ENCODE measurements around the gene CDK10.

The CDK10 gene

GRCh38 chr16:89707695-89708094 is 21.2 kb downstream of the CDK10 start:
- H4K20me1 ChIP-seq (ENCODE audit: insufficient read depth, low read length) = no peaks in the 10 kb centered on the region
- no peak overlapping the region for H3K4me2 ChIP-seq (ENCODE audit: insufficient read depth, low read length)
- no peaks in the 10 kb centered on the region for H3K36me3 ChIP-seq (ENCODE audit: insufficient read depth, low read length)
- DNase-seq = no peak
- ATAC-seq (ENCODE audit: insufficient read depth, low read depth) = no peak
- TF ChIP-seq CTCF (IDR thresholded peaks at IDR 0.05; ENCODE audit: borderline replicate concordance, extremely low read depth, low read length, poor library complexity, severe bottlenecking) (no peak), EZH2 (IDR thresholded peaks at IDR 0.05; ENCODE audit: borderline replicate concordance, low read depth, low read length, severe bottlenecking) (no peak)
- peaks cover 22% of the 10 kb centered on the region for H3K4me1 ChIP-seq (ENCODE audit: insufficient read depth, low read length)
- no peak overlapping the region for H2AFZ ChIP-seq (ENCODE audit: low read depth, low read length)
- no peak overlapping the region for H3K9ac ChIP-seq (ENCODE audit: low read depth, low read length)
- H3K27ac ChIP-seq (ENCODE audit: low read length) = no peak overlapping the region
- H3K27me3 ChIP-seq (ENCODE audit: insufficient read depth, low read length, poor library complexity) = no peaks in the 10 kb centered on the region
- H3K79me2 ChIP-seq (ENCODE audit: insufficient read depth, low read length) = no peaks in the 10 kb centered on the region
- H3K9me3 ChIP-seq (ENCODE audit: insufficient read depth, low read length, severe bottlenecking) = no peaks in the 10 kb centered on the region
- H3K4me3 ChIP-seq (ENCODE audit: low read depth in 1 of 2, low read length in 2 of 2) = no peak overlapping the region

- H3K79me2 ChIP-seq (ENCODE audit: insufficient read depth, low read length) = no peaks in the 10 kb centered on the region
- no peaks in the 10 kb centered on the region for H3K9me3 ChIP-seq (ENCODE audit: insufficient read depth, low read length, severe bottlenecking)
- H3K4me3 ChIP-seq (ENCODE audit: low read depth in 1 of 2, low read length in 2 of 2) = no peak overlapping the region
- H3K4me2 ChIP-seq (ENCODE audit: insufficient read depth, low read length) = no peak overlapping the region
- no peaks in the 10 kb centered on the region for H3K27me3 ChIP-seq (ENCODE audit: insufficient read depth, low read length, poor library complexity)
- no peak overlapping the region for H3K9ac ChIP-seq (ENCODE audit: low read depth, low read length)
- no peak for DNase-seq
- no peak overlapping the region for H2AFZ ChIP-seq (ENCODE audit: low read depth, low read length)
- no peaks in the 10 kb centered on the region for H4K20me1 ChIP-seq (ENCODE audit: insufficient read depth, low read length)
- no peaks in the 10 kb centered on the region for H3K36me3 ChIP-seq (ENCODE audit: insufficient read depth, low read length)
- peaks cover 24% of the 10 kb centered on the region for H3K4me1 ChIP-seq (ENCODE audit: insufficient read depth, low read length)
- no peak overlapping the region for H3K27ac ChIP-seq (ENCODE audit: low read length)
- ATAC-seq (ENCODE audit: insufficient read depth, low read depth) = no peak
- TF ChIP-seq CTCF (IDR thresholded peaks at IDR 0.05; ENCODE audit: borderline replicate concordance, extremely low read depth, low read length, poor library complexity, severe bottlenecking) = no peak
- TF ChIP-seq EZH2 (IDR thresholded peaks at IDR 0.05; ENCODE audit: borderline replicate concordance, low read depth, low read length, severe bottlenecking) = no peak
Observed at GRCh38 chr16:89708481-89708931, 22.0 kb downstream of the CDK10 start.

GRCh38 chr16:89709166-89709565 is 22.7 kb downstream of the CDK10 start:
- Histone ChIP-seq H3K9ac (ENCODE audit: low read depth, low read length) (no peak overlapping the region), H3K4me2 (ENCODE audit: insufficient read depth, low read length) (no peak overlapping the region), H3K4me1 (ENCODE audit: insufficient read depth, low read length) (peaks cover 24% of the 10 kb centered on the region), H3K9me3 (ENCODE audit: insufficient read depth, low read length, severe bottlenecking) (no peaks in the 10 kb centered on the region), H3K79me2 (ENCODE audit: insufficient read depth, low read length) (no peaks in the 10 kb centered on the region), H3K27ac (ENCODE audit: low read length) (no peak overlapping the region), H3K4me3 (ENCODE audit: low read depth in 1 of 2, low read length in 2 of 2) (no peak overlapping the region), H3K27me3 (ENCODE audit: insufficient read depth, low read length, poor library complexity) (no peaks in the 10 kb centered on the region), H2AFZ (ENCODE audit: low read depth, low read length) (no peak overlapping the region), H3K36me3 (ENCODE audit: insufficient read depth, low read length) (no peaks in the 10 kb centered on the region), H4K20me1 (ENCODE audit: insufficient read depth, low read length) (no peaks in the 10 kb centered on the region)
- TF ChIP-seq CTCF (IDR thresholded peaks at IDR 0.05; ENCODE audit: borderline replicate concordance, extremely low read depth, low read length, poor library complexity, severe bottlenecking) (no peak), EZH2 (IDR thresholded peaks at IDR 0.05; ENCODE audit: borderline replicate concordance, low read depth, low read length, severe bottlenecking) (no peak)
- ATAC-seq (ENCODE audit: insufficient read depth, low read depth) (no peak), DNase-seq (no peak)
